ENCODE results near the gene ITGB5. TPM values are rescaled to one million over a fixed set of nuclear protein-coding genes. Genes with fewer than 3 reads are reported as not detected.

ITGB5 gene
- 10 to 100 TPM; 43.0 to 66.6 TPM for total RNA-seq
- polyA plus RNA-seq, result 10 to 100 TPM; 16.9 to 53.0 TPM

- H3K9ac ChIP-seq (ENCODE audit: low read depth in 1 of 2, low read length in 2 of 2), result peak within 1 kb of the TSS in 1 of 2 donors; percentile 80
- H3K4me1 ChIP-seq (ENCODE audit: control insufficient read depth in 4 of 4, insufficient read depth in 4 of 4, low read length in 3 of 4), result peaks cover 4 to 10% (median 8%) of the 10 kb centered on the region in 4 donors
- DNase-seq (ENCODE audit: low spot score), result peak; percentile 63
- no peaks in the 10 kb centered on the region for H3K27me3 ChIP-seq (ENCODE audit: control insufficient read depth in 4 of 4, insufficient read depth in 4 of 4, low read length in 3 of 4)
- H3K9me3 ChIP-seq (ENCODE audit: control insufficient read depth in 4 of 4, low read length in 3 of 4), result no peaks in the 10 kb centered on the region
- H3K36me3 ChIP-seq (ENCODE audit: control insufficient read depth in 4 of 4, insufficient read depth in 3 of 4, low read depth in 1 of 4, low read length in 3 of 4), result no peaks in the 10 kb centered on the region
- TF ChIP-seq YY1 (IDR thresholded peaks at IDR 0.05) (peak; percentile 56), ATF3 (IDR thresholded peaks at IDR 0.05) (no peak), REST (IDR thresholded peaks at IDR 0.05) (peak; percentile 21), RAD21 (IDR thresholded peaks at IDR 0.05) (peak; percentile 44 to 62), ZBTB33 (IDR thresholded peaks at IDR 0.05) (no peak)
- 4% methylated on average over 78 of the region's 78 CpGs for WGBS
- peak within 1 kb of the TSS; percentile 53 to 87 (median 75) for H3K4me3 ChIP-seq (ENCODE audit: low read depth in 1 of 3, low read length in 3 of 3)
- H3K27ac ChIP-seq (ENCODE audit: low read depth in 1 of 2, low read length in 2 of 2), result peak within 1 kb of the TSS; percentile 83 to 96
These were observed at the start of gene ITGB5 for GRCh38 chr3:124887177-124887931. Gene ITGB5 (minus strand): TSS chr3:124887365. CDS start chr3:124887000, 365 bp downstream.

GRCh38 chr3:124935794-124936542 lies 48.8 kb upstream of the ITGB5 start:
- no peak for TF ChIP-seq SP1 (IDR thresholded peaks at IDR 0.05)
- no peaks in the 10 kb centered on the region for H3K36me3 ChIP-seq (ENCODE audit: control insufficient read depth in 4 of 4, insufficient read depth in 3 of 4, low read depth in 1 of 4, low read length in 3 of 4)
- no peak overlapping the region for H3K4me3 ChIP-seq (ENCODE audit: low read depth in 1 of 3, low read length in 3 of 3)
- H3K27ac ChIP-seq (ENCODE audit: low read depth in 1 of 2, low read length in 2 of 2), result no peak overlapping the region
- H3K4me1 ChIP-seq (ENCODE audit: control insufficient read depth in 4 of 4, insufficient read depth in 4 of 4, low read length in 3 of 4), result no peaks in the 10 kb centered on the region
- H3K27me3 ChIP-seq (ENCODE audit: control insufficient read depth in 4 of 4, insufficient read depth in 4 of 4, low read length in 3 of 4), result no peaks in the 10 kb centered on the region
- H3K9ac ChIP-seq (ENCODE audit: low read depth in 1 of 2, low read length in 2 of 2), result no peak overlapping the region
- no peak for DNase-seq (ENCODE audit: low spot score)
- peaks cover 0 to 2% (median 0%) of the 10 kb centered on the region in 4 donors for H3K9me3 ChIP-seq (ENCODE audit: control insufficient read depth in 4 of 4, low read length in 3 of 4)
- WGBS, result 81% methylated on average over 5 of the region's 5 CpGs

GRCh38 chr3:124935264-124935663 lies 48.1 kb upstream of the ITGB5 start:
- H3K9ac ChIP-seq (ENCODE audit: low read depth in 1 of 2, low read length in 2 of 2), result no peak overlapping the region
- H3K9me3 ChIP-seq (ENCODE audit: control insufficient read depth in 4 of 4, low read length in 3 of 4), result peaks cover 0 to 2% (median 0%) of the 10 kb centered on the region in 4 donors
- H3K36me3 ChIP-seq (ENCODE audit: control insufficient read depth in 4 of 4, insufficient read depth in 3 of 4, low read depth in 1 of 4, low read length in 3 of 4), result no peaks in the 10 kb centered on the region
- no peak for TF ChIP-seq YY1 (IDR thresholded peaks at IDR 0.05)
- no peak for TF ChIP-seq FOXA1 (IDR thresholded peaks at IDR 0.05)
- no peak for TF ChIP-seq FOXA2 (IDR thresholded peaks at IDR 0.05)
- TF ChIP-seq HNF4G (IDR thresholded peaks at IDR 0.05), result no peak
- DNase-seq (ENCODE audit: low spot score), result no peak
- no peak overlapping the region for H3K27ac ChIP-seq (ENCODE audit: low read depth in 1 of 2, low read length in 2 of 2)
- H3K27me3 ChIP-seq (ENCODE audit: control insufficient read depth in 4 of 4, insufficient read depth in 4 of 4, low read length in 3 of 4), result no peaks in the 10 kb centered on the region
- no peak overlapping the region for H3K4me3 ChIP-seq (ENCODE audit: low read depth in 1 of 3, low read length in 3 of 3)
- no peaks in the 10 kb centered on the region for H3K4me1 ChIP-seq (ENCODE audit: control insufficient read depth in 4 of 4, insufficient read depth in 4 of 4, low read length in 3 of 4)

Data from liver (tissue), 9 donors.